Prostate gland (tissue), 2 donors: ENCODE results near the gene ANO2.

Experiments used
- POLR2A ChIP-seq: fragments of 450-650 bp; IDR thresholded peaks from one replicate; pipeline ENCODE4 v1.6.1; 2016; ENCODE audit warnings: antibody characterized with exemption, mild to moderate bottlenecking
- TF ChIP-seq, protein P1 (sequence below), 4 experiments: fragments of 200-600 bp in 2 of 4; fragments of 450-650 bp in 2 of 4; sonication (generic) in 2 of 4; IDR thresholded peaks; 1 replicate in 3 of 4; 2 replicates in 1 of 4; pipeline ENCODE4 v1.5.1; 2016 to 2019; ENCODE audit warnings: antibody characterized with exemption in 4 of 4, mild to moderate bottlenecking in 2 of 4, moderate library complexity in 2 of 4

DNA sequence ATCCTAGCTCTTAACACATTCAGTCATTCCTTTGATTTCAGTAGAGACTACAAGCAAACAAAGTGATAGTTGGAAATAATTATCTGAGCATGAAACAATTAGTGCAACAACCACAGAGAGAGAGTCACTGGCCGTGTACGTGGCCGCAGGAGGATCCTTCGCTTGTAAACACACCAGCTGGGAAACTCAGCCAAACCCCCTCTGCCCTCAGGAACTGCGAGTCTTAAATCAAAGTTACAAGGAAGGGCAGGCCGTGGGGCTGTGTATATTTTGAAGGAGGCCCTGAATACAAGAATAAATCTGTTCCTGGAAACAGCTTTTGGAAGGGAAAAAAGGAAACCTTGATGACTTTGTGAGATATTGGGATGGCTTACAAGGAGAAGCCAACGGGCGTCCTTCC is 164.5 kb downstream of the ANO2 start:
- TF ChIP-seq, protein P1, sequence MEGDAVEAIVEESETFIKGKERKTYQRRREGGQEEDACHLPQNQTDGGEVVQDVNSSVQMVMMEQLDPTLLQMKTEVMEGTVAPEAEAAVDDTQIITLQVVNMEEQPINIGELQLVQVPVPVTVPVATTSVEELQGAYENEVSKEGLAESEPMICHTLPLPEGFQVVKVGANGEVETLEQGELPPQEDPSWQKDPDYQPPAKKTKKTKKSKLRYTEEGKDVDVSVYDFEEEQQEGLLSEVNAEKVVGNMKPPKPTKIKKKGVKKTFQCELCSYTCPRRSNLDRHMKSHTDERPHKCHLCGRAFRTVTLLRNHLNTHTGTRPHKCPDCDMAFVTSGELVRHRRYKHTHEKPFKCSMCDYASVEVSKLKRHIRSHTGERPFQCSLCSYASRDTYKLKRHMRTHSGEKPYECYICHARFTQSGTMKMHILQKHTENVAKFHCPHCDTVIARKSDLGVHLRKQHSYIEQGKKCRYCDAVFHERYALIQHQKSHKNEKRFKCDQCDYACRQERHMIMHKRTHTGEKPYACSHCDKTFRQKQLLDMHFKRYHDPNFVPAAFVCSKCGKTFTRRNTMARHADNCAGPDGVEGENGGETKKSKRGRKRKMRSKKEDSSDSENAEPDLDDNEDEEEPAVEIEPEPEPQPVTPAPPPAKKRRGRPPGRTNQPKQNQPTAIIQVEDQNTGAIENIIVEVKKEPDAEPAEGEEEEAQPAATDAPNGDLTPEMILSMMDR (IDR thresholded peaks at IDR 0.05): no peak
- no peak for TF ChIP-seq POLR2A
